Loucy (cell line): ENCODE data around the gene ZNF365.

ENCODE experiments used
- EZH2phosphoT487 ChIP-seq: fragments of 200-600 bp; IDR thresholded peaks from 2 replicates; pipeline ENCODE4 v1.6.1; 2018; ENCODE audit warnings: antibody characterized with exemption, mild to moderate bottlenecking, moderate library complexity, borderline replicate concordance
- TF ChIP-seq, protein P1 (sequence below): fragments of 200-600 bp; sonication (generic); conservative IDR thresholded peaks from 2 replicates; pipeline ENCODE4 v1.5.1; 2014; ENCODE audit warnings: mild to moderate bottlenecking, antibody characterized with exemption, low read length

DNA sequence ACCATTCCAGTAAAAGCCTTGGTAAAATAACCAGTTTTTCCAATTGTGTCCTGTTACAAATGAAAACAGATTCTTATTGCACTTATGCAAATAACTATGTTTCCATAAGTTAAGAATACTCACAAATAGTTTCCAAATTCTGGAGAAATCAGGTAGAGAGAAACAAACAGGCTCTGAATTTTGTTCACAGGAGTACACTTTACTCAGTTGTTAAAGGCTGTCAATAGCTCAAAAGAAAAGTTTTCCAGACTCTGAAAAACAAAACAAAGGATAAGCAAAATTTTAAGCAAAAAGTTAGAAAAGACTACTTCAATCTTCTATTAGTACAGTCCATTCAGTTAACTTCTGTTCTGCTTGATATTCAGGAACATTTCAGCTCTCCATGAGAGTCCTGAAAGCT lies 32.8 kb upstream of the ZNF365 start:
- TF ChIP-seq, protein P1, sequence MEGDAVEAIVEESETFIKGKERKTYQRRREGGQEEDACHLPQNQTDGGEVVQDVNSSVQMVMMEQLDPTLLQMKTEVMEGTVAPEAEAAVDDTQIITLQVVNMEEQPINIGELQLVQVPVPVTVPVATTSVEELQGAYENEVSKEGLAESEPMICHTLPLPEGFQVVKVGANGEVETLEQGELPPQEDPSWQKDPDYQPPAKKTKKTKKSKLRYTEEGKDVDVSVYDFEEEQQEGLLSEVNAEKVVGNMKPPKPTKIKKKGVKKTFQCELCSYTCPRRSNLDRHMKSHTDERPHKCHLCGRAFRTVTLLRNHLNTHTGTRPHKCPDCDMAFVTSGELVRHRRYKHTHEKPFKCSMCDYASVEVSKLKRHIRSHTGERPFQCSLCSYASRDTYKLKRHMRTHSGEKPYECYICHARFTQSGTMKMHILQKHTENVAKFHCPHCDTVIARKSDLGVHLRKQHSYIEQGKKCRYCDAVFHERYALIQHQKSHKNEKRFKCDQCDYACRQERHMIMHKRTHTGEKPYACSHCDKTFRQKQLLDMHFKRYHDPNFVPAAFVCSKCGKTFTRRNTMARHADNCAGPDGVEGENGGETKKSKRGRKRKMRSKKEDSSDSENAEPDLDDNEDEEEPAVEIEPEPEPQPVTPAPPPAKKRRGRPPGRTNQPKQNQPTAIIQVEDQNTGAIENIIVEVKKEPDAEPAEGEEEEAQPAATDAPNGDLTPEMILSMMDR, result no peak
- no peak for TF ChIP-seq EZH2phosphoT487
